ES-I3 (cell line): ENCODE results near the gene SLC34A1.
"Not testable (repeated sequence)": the region's sequence is repeated elsewhere in the genome, so short reads cannot be mapped to it uniquely, and the experiment has no call there.

Experiments
- H3K36me3 ChIP-seq: 2 replicates; pipeline ENCODE4 v1.6.1; 2013; ENCODE audit warnings: mild to moderate bottlenecking, low read length, control low read depth, moderate library complexity; ENCODE audit not compliant: insufficient read depth
- H3K4me1 ChIP-seq: 2 replicates; pipeline ENCODE4 v1.6.1; 2013; ENCODE audit warnings: mild to moderate bottlenecking, control low read depth, low read length; ENCODE audit not compliant: insufficient read depth
- H3K9ac ChIP-seq: 2 replicates; pipeline ENCODE4 v1.6.1; 2013; ENCODE audit warnings: low read depth, mild to moderate bottlenecking, low read length, moderate library complexity
- H3K9me3 ChIP-seq: 2 replicates; pipeline ENCODE4 v1.6.1; 2013; ENCODE audit warnings: mild to moderate bottlenecking, low read length, moderate library complexity; ENCODE audit not compliant: control insufficient read depth, insufficient read depth

SLC34A1 gene

DNA sequence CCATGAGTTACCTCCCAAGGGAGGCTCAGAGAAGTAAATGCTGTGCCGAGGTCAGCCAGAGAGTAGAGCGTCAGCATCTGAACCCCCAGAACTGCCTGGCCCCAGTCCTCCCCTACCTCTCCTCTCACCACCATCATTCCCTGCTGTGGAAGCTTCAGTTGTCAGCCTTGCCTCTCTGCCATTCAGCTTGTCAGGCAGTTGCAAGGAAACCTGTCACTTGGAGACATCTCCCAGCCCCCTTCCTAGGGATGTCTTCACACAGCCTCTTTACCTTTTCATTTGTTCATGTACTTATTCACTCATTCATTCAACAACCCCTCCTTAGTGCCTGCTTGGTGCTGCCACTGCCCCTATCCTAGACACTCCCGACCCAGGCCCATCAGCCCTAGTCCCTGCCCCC is 24.4 kb upstream of the SLC34A1 start:
- no peaks in the 10 kb centered on the region for H3K36me3 ChIP-seq
- no peak overlapping the region for H3K9ac ChIP-seq
- no peaks in the 10 kb centered on the region; the same call in 1 of the 2 replicates for H3K9me3 ChIP-seq
- H3K4me1 ChIP-seq, result peaks cover 21% of the 10 kb centered on the region; the same call in 1 of the 2 replicates

DNA sequence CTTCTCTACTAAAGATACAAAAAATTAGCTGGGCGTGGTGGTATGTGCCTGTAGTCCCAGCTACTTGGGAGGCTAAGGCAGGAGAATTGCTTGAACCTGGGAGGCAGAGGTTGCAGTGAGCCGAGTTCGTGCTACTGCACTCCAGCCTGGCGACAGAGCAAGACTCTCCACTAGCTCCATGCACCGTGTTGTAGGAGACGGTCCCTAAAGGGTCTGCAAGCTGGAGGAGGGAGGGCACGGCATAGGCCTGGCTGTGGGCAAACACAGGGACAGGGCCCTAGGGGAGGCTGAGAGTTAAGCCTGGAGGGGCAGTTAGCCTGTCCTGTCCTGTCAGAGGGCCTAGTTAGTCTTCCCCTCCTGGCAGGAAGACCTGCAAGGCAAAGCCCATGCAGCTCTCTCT is 23.5 kb upstream of the SLC34A1 start:
- H3K9me3 ChIP-seq, H3K9ac ChIP-seq, H3K36me3 ChIP-seq: not testable (repeated sequence)
- H3K4me1 ChIP-seq, result peaks cover 23% of the 10 kb centered on the region; the same call in 1 of the 2 replicates

DNA sequence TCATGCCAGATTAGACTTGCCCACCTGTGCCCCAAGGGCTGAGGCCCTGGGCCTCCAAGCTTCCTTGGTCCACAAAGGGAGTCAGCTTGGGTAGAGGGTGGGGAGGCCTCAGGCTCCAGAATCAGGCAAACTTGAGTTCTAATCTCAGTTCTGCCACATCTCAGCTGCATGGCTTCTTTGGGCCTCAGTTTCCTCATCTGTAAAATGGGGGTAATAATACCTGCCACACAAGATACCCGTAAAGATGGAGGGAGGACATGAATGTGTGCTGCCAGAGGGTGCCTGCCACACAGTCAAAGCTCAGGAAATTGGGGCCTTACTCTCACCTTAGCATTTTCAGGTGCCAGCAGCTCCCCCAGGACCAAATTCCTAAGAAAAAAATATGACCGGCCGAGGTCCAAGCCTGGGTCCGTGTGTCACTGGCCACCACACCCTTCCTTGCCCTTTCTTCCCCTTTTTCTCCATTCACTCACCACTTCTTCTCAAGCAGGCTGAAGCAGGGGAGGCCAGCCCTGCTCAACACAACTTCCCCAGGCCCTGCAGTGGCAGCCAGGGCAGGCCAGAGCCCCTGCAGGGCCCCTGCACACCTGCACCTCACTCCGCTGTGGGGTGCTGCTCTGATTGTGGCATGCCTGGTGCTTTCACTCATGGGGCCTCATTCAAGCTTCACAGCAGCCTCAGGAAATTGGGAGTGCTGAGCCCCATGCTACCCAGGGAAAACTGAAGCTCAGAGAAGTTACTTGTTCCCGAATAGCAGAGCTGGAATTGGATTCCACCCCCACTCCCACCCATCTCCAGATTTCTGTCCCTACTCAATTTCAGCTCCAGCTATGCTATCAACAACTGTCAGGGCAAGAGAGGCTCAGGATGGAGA is 22.6 kb upstream of the SLC34A1 start:
- Histone ChIP-seq H3K4me1 (peaks cover 28% of the 10 kb centered on the region; the same call in 1 of the 2 replicates), H3K36me3 (no peaks in the 10 kb centered on the region), H3K9me3 (no peaks in the 10 kb centered on the region), H3K9ac (no peak overlapping the region)

DNA sequence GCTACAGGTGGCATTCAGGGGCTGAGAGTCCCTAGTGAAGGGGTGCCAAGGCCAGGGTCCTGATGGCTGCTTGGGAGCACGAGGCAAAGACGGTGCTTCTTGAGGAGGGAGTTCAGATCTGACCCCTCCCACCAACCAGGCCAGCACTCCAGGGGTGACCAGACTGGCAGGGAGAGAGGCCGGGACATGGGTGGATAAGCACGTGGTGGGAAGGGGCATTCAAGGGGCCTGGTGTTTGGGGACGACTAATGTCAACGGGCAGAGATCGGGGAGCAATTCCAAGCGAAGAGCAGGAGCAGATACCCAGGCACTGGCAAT is 22.0 kb upstream of the SLC34A1 start:
- H3K36me3 ChIP-seq, result no peaks in the 10 kb centered on the region
- H3K9ac ChIP-seq, result peak overlapping the region; percentile 76; the same call in 1 of the 2 replicates
- H3K4me1 ChIP-seq, result peaks cover 28% of the 10 kb centered on the region; the same call in 1 of the 2 replicates
- H3K9me3 ChIP-seq, result no peaks in the 10 kb centered on the region

DNA sequence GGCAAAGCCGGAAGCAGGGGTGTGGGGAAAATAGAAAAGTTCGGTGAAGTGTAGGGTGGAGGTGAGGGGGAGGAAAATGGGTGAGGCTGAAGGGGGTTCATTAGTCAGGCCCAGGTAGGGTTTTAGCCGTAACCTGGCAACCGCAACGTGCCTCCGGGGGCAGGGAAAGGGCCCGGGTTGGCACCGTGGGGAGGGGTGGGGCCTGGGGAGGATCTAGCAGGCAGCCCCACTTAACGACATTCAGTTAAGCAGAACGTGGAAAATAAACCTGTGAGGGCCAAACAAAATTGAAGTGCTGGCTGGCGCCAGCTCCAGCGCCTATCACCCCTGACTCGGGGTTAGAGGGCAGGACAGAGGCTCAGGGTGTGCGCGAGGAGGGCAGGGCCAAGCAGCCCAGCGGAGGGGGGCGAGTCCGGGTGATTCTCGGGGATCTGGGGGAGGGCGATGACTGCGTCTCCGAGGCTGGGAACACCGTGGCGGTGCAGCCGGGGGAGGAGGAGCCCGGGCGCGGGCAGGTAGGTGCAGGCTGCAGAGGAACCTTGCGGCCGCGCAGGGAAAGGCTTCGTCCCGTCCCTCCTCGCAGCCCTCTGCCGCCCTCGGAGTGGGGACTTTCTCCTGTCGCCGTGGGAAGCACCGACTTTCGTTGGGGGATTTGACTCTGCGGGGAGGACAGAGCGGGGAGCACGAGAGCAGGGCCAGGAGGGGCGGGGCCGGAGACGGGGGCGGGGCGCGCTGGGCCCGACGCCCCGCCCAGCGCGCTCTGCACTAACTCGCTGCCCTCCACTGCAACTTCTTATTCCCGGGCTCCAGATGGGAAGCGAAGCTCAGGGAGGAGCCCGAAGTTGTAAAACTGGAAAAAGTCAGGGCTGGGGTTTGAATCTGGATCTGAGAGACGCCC is 21.4 kb upstream of the SLC34A1 start:
- Histone ChIP-seq H3K4me1 (peaks cover 28% of the 10 kb centered on the region; the same call in 1 of the 2 replicates), H3K9me3 (no peaks in the 10 kb centered on the region), H3K9ac (peak overlapping the region; percentile 76), H3K36me3 (no peaks in the 10 kb centered on the region)

DNA sequence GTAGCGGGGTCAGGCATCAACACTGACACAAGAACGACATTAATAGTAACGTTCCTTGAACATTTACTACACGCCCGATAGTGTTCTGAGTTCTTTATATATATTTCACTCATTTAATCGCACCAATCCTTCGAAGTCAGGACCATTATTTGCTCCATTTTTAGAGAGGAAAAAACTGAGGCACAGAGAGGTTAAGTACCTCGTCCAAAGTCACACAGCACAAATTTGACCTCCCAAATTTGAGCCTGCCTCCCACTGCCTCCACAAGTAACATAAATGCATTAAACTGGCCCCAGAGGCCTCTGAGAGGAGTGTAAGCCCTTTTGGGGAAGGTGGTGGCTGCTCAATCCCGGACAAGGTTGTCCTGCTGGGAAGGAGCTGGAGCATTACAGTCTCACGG is 20.7 kb upstream of the SLC34A1 start:
- Histone ChIP-seq H3K36me3 (no peaks in the 10 kb centered on the region), H3K9me3 (no peaks in the 10 kb centered on the region), H3K9ac (peak overlapping the region; percentile 76; the same call in 1 of the 2 replicates), H3K4me1 (peaks cover 28% of the 10 kb centered on the region; the same call in 1 of the 2 replicates)

DNA sequence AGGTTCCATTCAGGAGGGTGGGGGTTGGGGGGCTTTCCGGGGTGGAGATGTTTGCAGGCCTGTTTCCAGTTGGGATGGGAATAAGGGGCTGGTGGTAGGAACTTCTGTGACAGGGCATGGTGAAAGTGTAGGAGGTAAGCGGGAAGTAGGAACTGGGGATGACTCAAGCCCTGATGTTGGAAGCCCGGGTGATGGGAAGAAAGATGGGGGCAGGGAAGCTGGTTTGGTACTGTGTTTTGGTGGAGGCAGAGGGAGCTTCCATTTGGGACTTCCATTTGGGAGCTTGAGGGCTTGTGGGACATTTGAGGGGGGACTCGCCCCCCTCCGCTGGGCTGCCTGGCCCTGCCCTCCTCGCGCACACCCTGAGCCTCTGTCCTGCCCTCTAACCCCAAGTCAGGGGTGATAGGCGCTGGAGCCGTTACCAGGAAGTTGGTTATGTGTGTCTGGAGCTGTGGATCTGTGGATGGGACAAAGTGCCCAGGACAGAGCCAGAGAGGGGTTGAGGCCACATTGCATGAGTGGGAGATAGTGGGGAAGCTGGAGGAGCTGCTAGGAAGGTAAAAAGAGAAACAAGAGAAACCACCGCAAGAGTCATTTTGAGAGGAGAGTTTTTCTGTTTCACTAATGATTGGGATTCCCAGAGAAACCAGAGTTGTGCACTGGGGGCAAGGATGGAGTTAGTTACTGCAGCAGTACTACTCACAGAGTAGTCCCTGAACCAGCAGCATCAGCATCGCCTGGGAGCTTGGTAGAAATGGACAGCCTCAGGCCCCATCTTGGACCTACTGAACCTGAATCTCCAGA is 19.9 kb upstream of the SLC34A1 start:
- H3K9ac ChIP-seq, result no peak overlapping the region
- H3K36me3 ChIP-seq, result no peaks in the 10 kb centered on the region
- H3K9me3 ChIP-seq, result no peaks in the 10 kb centered on the region
- H3K4me1 ChIP-seq, result peaks cover 28% of the 10 kb centered on the region; the same call in 1 of the 2 replicates

DNA sequence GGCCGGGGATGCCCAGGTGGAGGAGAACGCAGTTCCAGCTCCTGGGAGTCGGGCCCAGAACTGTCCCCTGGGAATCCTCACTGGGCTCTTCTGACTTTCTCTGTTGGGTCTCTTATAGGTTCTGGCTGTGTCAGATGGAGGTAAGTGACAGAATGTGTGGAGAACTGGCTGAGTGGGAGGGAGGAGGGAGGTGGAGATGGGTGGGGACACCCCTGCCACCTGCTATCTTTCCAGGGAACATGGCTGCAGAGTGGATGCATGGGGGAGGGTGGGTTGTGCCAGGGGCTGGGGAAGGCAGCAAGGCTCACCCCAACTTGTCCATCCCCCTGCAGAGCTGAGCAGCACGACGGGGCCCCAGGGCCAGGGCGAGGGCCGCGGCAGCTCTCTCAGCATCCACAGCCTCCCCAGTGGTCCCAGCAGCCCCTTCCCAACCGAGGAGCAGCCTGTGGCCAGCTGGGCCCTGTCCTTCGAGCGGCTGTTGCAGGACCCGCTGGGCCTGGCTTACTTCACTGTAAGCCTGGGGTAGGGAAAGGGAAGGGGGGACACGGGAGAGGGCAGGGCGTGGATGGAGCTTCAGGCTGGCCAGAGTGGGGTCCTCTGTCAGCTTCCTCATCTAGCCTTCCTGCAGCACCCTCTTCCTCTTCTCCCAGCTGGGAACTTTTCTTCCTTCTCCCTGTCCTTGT is 18.2 kb upstream of the SLC34A1 start:
- H3K4me1 ChIP-seq, result peaks cover 32% of the 10 kb centered on the region
- peak overlapping the region; percentile 80 for H3K9ac ChIP-seq
- H3K36me3 ChIP-seq, result no peaks in the 10 kb centered on the region
- no peaks in the 10 kb centered on the region for H3K9me3 ChIP-seq

DNA sequence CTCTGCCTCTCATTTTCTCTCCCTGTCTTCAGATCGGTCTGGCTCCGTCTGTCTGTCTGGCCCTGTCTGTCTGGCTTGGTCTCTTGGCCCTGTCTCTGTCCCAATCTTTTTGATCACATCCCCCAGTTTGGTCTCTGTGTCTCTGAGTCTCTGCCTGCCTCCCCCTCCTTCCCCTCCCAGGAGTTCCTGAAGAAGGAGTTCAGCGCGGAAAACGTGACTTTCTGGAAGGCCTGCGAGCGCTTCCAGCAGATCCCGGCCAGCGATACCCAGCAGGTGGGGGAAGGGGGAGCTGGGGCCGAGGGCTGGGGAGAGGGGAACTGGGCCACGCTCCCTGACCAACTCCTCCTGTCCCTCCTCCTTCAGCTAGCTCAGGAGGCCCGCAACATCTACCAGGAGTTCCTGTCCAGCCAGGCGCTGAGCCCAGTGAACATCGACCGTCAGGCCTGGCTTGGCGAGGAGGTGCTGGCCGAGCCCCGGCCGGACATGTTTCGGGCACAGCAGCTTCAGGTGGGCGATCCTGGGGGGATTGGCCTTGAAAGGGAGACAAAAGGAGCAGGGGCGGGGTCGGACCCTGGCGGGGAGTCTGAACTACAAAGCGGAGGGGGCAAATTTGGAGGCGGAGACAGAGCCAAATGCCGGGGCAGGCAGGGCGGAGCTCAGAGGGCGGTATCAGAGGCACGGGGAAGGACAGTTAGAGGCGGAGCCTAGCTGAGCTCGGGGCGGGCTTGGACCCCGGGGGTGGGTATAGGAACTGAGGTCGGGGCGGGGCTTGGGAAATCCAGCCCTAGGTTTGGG is 17.5 kb upstream of the SLC34A1 start:
- Histone ChIP-seq H3K36me3 (no peaks in the 10 kb centered on the region), H3K9ac (peak overlapping the region; percentile 80), H3K9me3 (no peaks in the 10 kb centered on the region), H3K4me1 (peaks cover 32% of the 10 kb centered on the region)

DNA sequence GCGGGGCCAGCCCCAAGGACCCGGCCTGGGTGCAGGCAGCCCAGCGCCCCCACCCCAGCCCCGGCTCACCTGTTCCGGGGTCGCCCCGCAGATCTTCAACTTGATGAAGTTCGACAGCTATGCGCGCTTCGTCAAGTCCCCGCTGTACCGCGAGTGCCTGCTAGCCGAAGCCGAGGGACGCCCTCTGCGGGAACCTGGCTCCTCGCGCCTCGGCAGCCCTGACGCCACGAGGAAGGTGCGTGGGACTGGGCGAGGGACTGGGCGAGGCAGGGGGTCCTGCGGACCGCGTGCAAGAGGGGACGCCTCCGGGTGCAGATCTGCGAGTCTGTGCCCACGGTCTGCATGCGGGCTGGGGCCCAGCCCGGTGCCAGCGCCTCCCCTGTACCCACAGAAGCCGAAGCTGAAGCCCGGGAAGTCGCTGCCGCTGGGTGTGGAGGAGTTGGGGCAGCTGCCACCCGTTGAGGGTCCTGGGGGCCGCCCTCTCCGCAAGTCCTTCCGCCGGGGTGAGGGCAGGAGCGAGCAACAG is 16.8 kb upstream of the SLC34A1 start:
- Histone ChIP-seq H3K9ac (peak overlapping the region; percentile 80), H3K9me3 (no peaks in the 10 kb centered on the region), H3K4me1 (peaks cover 25% of the 10 kb centered on the region), H3K36me3 (no peaks in the 10 kb centered on the region)

DNA sequence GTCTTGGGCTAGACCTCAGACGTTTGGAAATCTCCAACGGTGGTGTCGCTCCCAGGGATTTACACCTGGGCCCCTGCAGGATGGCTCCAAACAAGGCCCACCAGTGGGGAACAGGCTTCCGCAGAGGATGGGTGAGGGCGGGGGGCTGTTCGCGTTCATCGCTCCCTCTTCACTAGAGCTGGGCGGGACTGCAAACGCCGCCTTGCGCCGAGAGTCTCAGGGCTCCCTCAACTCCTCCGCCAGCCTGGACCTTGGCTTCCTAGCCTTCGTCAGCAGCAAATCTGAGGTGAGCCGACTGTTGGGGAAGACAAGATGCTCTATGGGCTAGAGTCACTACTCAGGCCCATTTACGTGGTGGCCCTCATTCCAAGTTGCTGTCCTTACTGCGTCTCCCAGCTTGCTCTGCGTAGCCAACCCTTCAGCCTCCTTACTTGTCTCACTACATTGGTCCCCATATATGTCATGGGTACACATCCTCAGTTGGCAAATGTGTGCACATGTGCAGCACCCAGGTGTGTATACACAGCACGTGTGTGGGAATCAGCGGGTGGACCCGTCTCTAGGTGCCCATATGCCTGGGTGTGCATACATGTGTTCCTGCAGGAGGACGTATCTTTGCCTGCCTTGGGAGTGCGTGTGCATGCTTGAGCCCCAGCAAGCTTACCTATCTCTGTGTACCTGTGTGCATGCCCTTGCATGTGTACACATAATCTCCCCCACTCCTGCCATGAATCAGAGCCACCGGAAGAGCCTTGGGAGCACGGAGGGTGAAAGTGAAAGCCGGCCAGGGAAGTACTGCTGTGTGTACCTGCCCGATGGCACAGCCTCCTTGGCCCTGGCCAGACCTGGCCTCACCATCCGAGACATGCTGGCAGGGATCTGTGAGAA is 16.0 kb upstream of the SLC34A1 start:
- Histone ChIP-seq H3K4me1 (peaks cover 25% of the 10 kb centered on the region), H3K9me3 (no peaks in the 10 kb centered on the region), H3K36me3 (no peaks in the 10 kb centered on the region), H3K9ac (peak overlapping the region; percentile 80; the same call in 1 of the 2 replicates)
